SH-SY5Y (cell line): ENCODE data around the gene ARRDC3.
A peak's percentile ranks its signal among the peaks of the same experiment; 100 is the strongest.

Experiments
- GATA2 ChIP-seq: IDR thresholded peaks from 2 replicates; pipeline ENCODE4 v1.6.1; 2011; ENCODE audit warnings: mild to moderate bottlenecking, low read depth, low read length
- GATA3 ChIP-seq: IDR thresholded peaks from 2 replicates; pipeline ENCODE4 v1.6.1; 2011; ENCODE audit warnings: low read depth, mild to moderate bottlenecking, low read length, moderate library complexity

Gene ARRDC3

DNA sequence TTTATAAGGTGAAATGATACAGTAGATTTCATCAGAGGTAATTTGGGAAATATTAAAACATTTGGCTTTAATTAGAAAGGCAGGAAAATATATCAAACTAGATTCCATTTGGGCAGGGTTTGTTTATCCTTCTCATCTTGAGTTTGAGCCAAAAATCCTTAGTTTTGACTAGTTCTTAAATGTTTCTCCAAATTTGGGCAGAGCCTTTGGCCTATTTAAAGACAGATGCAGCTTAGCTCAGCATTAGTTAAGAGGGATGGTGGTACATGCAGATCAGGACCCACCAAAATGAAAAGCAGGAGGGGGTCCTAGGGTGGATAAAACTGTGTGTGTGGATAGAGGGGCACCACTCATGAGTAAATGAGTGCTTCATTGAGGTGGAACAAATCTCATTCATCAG, 20.3 kb upstream of the ARRDC3 start:
- TF ChIP-seq GATA2 (no peak), GATA3 (no peak)

DNA sequence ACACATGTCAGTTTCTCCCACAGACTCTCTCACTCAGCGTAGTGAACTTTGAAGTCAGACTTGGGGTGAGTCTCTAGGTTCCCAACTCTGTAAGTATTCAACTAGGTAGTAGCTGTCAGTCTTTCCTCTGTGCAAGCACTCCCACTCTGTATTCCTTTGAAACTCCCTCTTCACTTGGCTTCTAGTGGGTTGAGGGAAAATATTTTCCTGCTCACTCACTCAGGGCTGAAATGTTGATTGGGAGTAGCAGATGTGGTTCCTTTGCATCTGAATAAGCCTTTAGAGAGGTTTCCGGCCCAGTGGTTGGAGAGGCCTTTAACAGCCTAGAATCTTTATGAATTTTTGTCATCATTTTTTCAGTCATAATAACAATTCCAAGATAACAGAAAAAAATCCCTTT, 18.1 kb upstream of the ARRDC3 start:
- no peak for TF ChIP-seq GATA2
- TF ChIP-seq GATA3, result no peak

DNA sequence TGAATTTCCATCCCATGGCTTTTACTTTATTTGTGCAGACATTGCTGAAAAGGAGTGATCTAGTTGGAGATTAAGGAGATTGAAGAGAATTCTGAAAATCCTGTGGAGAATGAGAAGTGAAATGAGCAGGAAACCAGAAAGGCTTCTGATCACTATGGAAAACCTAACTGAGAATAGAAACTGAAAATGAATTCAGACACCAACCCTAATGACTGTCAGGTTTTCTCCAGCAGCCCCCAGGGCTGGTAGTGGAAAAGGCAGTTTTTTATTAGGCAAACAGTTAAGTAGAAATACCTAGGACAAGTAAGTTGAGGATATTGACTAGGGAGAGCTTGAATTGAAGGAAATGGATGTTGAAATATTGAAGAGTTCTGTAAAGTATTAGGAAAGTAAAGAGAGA, 14.7 kb upstream of the ARRDC3 start:
- TF ChIP-seq GATA3 (no peak), GATA2 (no peak)

DNA sequence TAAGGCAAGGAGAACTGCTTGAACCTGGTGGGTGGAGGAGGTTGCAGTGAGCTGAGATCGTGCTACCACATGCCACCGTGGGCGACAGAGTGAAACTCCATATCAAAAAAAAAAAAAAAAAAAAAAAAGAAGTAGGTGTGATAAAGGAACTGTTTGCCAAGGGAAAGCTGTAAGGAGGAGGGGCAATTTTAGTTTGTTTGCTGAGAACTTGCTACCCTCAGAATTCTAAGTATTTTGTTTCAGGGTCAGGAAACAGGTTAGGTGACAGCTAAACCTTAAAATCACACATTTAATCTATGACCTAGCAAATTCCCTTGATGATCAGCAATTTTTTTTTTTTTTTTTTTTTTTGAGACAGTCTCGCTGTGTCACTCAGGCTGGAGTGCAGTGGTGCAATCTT, 7.2 kb upstream of the ARRDC3 start:
- TF ChIP-seq GATA3, result no peak
- TF ChIP-seq GATA2, result no peak

DNA sequence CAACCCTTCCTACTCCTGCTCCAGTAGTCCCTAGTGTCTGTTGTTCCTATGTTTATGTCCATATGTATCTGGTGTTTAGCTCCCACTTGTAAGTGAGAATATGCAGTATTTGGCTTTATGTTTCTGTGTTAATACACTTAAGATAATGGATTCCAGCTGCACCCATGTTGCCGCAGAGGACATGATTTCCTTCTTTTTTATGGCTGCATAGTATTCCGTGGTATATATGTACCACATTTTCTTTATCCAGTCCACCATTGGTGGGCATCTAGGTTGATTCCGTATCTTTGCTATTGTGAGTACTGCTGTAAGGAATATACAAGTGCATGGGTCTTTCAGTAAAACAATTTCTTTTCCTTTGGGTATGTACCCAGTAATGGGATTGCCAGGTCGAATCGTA, 5.2 kb upstream of the ARRDC3 start:
- TF ChIP-seq GATA3 (no peak), GATA2 (no peak)

DNA sequence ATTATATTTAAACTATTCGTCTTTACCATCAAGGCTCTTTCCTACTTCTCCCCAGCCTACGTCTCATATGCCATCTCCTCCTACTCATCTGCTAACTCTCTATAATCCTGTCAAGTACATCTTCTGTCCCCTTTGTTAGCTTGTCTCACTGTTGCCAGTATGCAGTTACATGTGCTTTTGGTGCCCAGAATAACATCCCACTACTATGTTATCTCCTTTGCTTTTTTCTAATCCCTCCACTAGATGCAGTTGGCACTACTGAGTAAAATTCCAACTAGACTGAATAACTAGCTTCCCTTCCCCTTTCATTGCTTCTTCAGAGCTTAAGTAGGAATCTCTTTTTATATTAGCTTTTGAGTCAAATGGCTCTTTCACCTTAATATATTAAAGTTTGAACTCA, 3.0 kb upstream of the ARRDC3 start:
- TF ChIP-seq GATA2 (no peak), GATA3 (no peak)

DNA sequence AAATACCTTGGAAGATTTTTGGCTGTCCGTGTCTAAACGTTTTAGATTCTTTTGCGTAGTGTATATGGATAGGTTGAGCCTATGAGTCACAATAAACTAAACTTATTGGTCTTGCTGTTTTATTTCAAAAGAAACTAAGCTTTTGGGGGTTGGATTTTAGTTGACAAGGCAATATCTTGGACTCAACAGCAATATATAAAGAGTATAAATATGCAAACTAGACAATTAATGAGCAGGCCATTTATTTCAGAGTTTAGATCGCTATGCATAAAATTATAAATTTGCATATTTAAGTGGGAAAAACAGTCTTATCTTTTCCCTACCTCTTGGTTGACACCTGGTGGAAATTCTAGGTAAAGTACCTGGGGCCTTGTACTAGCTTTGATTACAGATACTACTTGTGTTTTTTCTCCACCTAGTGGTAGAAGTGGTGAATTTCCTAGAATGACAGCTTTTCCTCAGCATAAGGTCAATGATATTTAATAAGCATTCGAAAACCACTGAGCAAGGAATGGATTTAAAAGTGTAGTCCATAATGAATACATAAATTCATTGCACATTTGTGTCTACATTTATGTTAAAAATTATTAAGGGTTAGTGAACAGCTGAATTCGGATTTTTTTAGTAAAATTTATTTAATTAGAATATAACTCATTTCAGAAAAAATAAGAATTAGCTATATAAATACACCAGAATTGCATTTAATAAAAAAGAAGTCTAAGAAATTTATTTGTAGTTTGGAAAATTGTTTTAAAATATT, 1.7 kb upstream of the ARRDC3 start:
- TF ChIP-seq GATA3 (no peak), GATA2 (peak; percentile 28; the same call in 1 of the 2 replicates)

DNA sequence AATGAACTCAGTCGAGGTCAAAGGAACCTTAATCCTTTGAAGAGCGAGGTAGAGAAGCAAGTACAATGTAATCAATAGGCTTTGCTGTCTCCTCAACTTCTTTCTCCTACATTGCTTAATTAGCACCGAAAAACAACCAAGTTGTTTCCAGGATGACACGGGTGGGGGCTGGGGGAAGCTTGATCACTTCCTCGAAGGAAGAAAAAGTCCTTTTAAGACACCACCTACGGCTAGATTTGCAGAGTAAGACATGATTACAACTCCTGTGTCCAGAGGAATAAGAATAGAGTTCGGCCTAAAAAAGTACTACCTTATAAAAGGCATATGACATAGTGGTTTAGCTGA, 811 bp upstream of the ARRDC3 start:
- TF ChIP-seq GATA3 (no peak), GATA2 (no peak)

DNA sequence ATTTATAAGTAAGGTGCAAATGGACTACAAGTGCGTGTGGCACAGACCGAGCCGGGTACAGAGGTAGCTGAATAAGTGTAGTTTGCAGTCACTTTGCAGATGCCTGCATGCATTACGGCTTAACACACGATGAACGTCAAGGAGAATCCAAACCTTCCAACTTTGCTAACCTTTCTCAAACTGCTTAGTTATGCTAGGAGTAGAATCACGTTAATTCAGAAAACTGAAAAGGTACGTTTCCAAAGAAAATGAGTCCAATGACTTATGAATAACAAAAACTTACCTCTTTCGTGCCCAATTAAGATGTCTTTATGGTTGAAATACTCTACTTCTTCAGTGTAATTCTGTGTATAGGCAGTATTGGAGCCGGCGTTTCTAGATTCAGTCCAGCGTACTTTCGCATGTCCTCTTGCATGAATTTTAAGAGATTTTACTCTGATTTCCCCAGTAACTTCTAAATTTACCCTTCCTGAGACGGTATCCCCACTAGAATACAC, 539 bp downstream of the ARRDC3 start:
- TF ChIP-seq GATA2 (no peak), GATA3 (no peak)

DNA sequence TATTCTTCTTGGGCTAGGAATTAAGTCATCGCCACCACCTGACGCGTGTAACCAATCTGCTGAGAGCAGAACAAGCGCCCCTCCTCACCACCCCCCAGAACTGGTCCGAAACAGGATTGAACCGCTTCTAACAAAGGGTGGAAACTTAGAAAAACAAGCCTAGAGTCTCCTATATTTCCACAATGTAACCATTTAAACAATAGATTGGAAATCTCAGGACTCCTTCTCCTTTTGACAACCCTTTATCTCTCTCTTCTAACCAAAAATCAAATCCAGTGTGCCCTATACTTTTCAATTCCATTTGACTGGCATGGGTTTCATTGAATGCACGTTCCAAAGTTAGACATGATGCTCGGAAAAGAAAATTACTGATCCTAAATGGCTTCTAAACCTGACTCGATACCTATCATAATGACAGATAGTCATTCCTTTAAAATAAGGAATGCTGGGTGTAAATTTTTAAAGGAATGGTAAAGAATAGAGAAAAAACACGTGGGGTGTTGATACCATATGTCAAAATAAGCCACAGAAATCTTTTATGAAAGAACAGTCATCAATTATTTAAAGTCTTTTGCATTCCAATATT, 1.2 kb downstream of the ARRDC3 start:
- no peak for TF ChIP-seq GATA3
- TF ChIP-seq GATA2, result no peak

DNA sequence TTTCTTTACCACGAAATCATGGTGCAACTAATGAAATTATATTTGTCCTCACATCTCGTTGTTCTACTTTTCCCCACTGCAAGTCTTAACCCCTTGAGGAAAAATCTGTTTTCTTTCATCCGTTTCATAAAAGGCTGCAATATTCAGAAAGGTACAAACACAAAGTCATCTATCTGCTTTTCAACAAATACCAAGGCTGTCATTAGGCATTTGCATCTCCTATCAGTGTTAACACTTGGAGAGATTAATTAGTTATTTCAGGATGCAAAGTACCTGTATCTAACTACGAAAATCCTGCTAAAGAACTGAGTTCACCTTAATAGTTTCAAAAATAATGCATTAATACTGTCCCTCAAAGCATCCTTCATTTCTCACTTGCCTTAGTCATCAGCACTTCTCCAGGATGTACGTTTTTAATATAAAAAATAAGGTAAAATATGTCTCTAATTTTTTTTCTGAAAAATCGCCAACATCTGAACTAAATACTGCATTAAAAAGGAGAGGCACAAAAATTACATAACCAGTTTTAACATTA, 1.8 kb downstream of the ARRDC3 start:
- TF ChIP-seq GATA2, result no peak
- no peak for TF ChIP-seq GATA3

DNA sequence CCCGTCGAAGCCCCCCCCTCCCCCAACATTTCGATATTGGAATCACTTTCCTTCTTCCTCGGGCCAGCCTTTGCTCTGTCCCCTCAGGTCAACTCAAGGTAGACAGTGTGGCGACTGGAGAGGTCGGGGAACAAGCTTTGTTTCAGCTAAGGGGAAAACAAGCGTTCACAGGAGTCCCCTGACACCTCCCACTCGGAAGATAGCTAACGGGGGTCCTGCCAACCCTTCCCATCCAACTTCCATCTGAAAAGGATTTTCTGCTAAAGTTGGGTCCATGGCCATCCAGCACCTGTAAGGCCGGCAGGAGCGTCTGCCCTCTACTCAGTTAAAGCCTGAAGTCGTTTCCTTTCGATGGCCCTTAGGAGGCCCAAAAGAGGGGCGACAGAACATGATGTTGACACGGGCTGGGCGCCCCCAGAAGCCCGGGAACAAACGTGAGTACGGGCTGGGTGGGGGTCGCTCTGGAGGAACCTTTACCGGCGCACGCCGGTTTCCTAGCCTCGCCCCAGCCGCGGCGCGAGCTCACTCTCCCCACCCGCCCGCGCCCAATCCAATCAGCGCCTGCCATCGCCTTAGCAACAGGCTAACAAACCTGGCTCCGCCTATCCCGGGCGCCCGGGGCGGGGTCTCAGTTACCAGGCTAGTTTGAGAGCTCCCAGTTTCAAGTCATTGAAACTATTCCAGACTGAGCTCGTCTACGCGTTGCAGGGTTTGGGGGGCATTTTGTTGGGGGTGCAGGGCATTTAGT, 2.5 kb downstream of the ARRDC3 start:
- no peak; the same call in 1 of the 2 replicates for TF ChIP-seq GATA2
- TF ChIP-seq GATA3, result no peak

DNA sequence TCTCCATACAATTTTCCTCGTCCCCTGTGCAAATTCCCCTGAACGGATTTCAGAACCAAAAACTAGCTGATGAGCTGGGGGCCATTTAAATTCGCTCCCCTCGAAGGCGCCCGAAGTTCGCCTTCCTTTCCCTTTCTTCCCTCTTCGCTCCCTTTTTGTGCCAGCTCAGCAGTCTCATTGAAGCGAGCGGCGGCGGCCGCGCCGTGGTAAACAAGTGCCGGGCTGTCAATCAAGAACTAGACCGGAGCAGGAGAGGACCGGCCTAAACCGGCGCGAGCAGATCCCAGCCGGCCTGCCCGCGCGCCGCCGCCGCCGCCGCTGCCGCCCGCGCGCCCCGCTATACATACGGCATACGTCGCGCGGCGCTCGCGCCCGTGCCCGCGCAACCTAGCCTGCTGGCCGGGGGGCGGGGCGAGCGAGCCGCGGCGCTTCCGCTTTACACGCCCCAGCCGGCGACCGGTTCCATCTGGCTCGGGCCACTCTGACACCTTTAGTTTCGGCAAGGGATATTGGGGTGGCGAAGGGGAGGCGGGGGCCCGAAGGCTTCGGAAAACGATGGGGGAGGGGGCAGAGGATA, 3.1 kb downstream of the ARRDC3 start:
- no peak for TF ChIP-seq GATA2

DNA sequence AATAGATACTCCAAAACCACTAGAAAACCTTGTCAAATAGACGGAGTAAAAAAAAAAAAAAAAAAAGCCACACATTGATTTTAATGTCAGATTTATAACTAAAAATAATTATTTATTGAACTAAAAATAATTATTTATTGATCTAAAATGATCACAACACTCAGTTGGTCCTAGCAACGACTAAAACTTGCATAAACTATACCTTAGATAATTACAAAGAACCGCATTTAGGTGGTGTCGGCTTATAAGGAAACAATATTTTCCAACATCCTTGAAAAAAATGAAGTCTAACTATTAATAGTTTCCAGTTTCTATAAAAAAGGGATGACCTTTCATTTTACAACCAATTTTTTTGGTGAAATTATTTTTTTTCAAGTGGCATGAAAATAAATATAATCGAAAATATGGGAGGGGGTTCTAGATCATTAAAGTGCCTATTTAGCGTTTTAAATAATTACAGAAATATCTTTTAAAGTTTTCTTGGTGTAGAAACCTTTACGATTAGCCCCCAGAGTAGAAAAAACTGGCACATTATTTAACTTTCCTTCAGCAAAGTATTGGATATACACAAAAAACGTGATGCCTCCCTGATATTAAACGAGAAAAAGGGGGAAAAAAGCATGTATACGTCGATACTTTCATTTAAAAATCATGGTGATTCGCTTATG, 3.7 kb downstream of the ARRDC3 start:
- no peak for TF ChIP-seq GATA3
- TF ChIP-seq GATA2, result no peak
